ENCODE data around the gene CFAP74. TPM values are rescaled to one million over a fixed set of nuclear protein-coding genes. Genes with fewer than 3 reads are reported as not detected.
A peak's percentile ranks its signal among the peaks of the same experiment; 100 is the strongest.

The CFAP74 gene
- total RNA-seq, 2 donors from 2014 or later: 9.1 TPM; not detected in 1

- H3K36me3 ChIP-seq: no peaks in the 10 kb centered on the region
- TF ChIP-seq, protein P1, sequence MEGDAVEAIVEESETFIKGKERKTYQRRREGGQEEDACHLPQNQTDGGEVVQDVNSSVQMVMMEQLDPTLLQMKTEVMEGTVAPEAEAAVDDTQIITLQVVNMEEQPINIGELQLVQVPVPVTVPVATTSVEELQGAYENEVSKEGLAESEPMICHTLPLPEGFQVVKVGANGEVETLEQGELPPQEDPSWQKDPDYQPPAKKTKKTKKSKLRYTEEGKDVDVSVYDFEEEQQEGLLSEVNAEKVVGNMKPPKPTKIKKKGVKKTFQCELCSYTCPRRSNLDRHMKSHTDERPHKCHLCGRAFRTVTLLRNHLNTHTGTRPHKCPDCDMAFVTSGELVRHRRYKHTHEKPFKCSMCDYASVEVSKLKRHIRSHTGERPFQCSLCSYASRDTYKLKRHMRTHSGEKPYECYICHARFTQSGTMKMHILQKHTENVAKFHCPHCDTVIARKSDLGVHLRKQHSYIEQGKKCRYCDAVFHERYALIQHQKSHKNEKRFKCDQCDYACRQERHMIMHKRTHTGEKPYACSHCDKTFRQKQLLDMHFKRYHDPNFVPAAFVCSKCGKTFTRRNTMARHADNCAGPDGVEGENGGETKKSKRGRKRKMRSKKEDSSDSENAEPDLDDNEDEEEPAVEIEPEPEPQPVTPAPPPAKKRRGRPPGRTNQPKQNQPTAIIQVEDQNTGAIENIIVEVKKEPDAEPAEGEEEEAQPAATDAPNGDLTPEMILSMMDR (IDR thresholded peaks at IDR 0.05): no peak
- no peaks in the 10 kb centered on the region for H3K9me3 ChIP-seq
- no peaks in the 10 kb centered on the region for H3K4me1 ChIP-seq (replicated peaks)
- no peak overlapping the region for H3K27ac ChIP-seq
- H3K27me3 ChIP-seq (replicated peaks; ENCODE audit: insufficient read depth): no peaks in the 10 kb centered on the region
- no peak for DNase-seq (ENCODE audit: low spot score)
- intact Hi-C loops (cut with DNase I): no loop called here
- WGBS: 30% methylated on average over 11 of the region's 11 CpGs
- no peak overlapping the region for H3K4me3 ChIP-seq
Measured at GRCh38 chr1:1946540-1946939, 57.0 kb downstream of the CFAP74 start.

- 84% methylated on average over 29 of the region's 29 CpGs for WGBS
- no peaks in the 10 kb centered on the region for H3K36me3 ChIP-seq
- no peaks in the 10 kb centered on the region for H3K27me3 ChIP-seq (replicated peaks; ENCODE audit: insufficient read depth)
- DNase-seq (ENCODE audit: low spot score): no peak
- TF ChIP-seq POLR2A (IDR thresholded peaks at IDR 0.05) (no peak), POLR2AphosphoS5 (IDR thresholded peaks at IDR 0.05) (no peak)
- TF ChIP-seq, protein P1 (IDR thresholded peaks at IDR 0.05): no peak
- H3K27ac ChIP-seq: no peak overlapping the region
- intact Hi-C loops (cut with DNase I): no loop called here
- no peaks in the 10 kb centered on the region for H3K9me3 ChIP-seq
- H3K4me1 ChIP-seq (replicated peaks): no peaks in the 10 kb centered on the region
- no peak overlapping the region for H3K4me3 ChIP-seq
Measured at GRCh38 chr1:1945782-1946393, 57.7 kb downstream of the CFAP74 start.

DNA sequence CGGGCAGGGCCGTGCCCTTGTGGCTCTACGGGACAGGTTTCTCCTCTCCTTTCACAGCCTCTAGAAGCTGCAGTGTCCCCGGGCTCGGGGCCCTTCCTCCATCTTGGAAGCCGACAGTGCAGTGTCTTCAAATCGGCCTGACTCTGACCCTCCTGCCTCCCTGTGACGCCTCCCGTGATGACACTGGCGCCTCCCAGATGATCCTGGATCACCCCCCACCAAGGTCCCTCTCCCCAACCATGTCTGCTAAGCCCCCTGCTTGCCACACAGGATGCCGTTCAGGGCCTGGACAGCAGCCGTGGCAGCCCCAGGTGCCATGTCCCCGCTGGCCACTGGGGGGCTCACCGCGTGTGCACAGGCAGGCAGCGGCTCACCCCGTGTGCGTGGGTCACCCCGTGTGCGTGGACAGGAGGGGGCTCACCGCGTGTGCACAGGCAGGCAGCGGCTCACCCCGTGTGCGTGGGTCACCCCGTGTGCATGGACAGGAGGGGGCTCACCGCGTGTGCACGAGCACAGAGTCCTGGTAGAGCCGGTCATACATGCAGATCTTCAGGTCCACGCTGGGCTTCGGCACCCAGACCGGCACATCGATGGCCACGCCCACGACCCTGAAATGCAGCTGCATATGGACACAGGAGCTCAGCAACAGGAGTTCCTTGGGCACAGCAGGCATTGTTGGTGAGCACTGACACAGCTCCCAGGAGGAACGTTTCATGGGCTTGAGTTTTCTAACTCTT, 59.6 kb downstream of the CFAP74 start:
- intact Hi-C loops (cut with DNase I): no loop called here

DNA sequence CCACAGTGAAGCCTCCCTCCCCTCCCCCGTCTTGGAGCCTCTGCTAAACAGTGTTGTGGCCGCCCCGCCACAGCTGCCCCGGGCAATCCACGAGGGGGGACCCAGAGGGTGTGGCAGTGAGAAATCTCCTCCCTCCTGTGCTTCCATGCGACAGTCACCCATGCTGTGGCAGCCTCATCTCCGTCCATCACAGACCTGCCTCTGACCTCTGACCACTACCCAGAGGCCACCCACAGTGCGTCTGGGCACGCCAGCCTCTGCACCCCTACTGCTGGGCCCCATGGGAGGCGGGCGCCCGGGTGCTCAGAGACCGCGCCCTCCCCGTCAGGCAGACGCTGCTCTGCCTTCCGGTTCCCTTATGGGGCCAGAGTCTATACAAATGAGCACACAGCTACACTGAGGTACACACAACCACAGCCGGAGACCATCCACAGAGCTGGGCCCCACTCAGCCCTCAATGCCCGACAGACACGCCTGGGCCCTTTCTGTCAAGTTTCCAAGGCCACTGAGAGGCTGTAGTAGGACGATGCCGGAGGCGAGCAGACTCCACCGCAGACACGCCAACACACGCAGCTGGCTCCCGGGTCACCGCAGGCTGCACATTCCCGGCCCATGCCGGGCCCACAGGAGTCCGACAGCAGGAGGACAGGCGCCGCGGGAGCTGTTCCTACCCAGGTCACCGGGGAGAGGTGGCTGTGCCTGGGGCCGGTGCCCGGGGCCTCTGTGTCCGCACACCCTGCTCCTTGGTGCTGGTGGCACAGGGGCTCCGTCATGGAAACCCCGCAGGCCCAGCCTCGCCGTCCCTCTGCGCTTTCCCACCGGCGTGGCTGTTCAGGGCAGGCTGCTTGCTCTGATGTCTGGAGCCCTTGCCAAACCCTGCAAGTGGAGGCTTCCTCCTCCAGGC, 60.6 kb downstream of the CFAP74 start:
- Histone ChIP-seq H3K27me3 (replicated peaks; ENCODE audit: insufficient read depth) (no peaks in the 10 kb centered on the region), H3K4me3 (no peak overlapping the region), H3K4me1 (replicated peaks) (no peaks in the 10 kb centered on the region), H3K27ac (no peak overlapping the region), H3K36me3 (no peaks in the 10 kb centered on the region), H3K9me3 (no peaks in the 10 kb centered on the region)
- WGBS: 67% methylated on average over 42 of the region's 45 CpGs
- intact Hi-C loops (cut with DNase I): no loop called here
- TF ChIP-seq POLR2A (IDR thresholded peaks at IDR 0.05) (no peak), POLR2AphosphoS5 (IDR thresholded peaks at IDR 0.05) (no peak)
- TF ChIP-seq, protein P1 (IDR thresholded peaks at IDR 0.05): no peak
- no peak for DNase-seq (ENCODE audit: low spot score)

More for the DNA sequence above, 59.6 kb downstream of the CFAP74 start:
- Histone ChIP-seq H3K27me3 (replicated peaks; ENCODE audit: insufficient read depth) (no peaks in the 10 kb centered on the region), H3K4me1 (replicated peaks) (no peaks in the 10 kb centered on the region), H3K4me3 (peak overlapping the region in 1 of 2 donors; percentile 19), H3K36me3 (no peaks in the 10 kb centered on the region), H3K27ac (no peak overlapping the region), H3K9me3 (no peaks in the 10 kb centered on the region)
- 12% methylated on average over 36 of the region's 37 CpGs for WGBS
- TF ChIP-seq POLR2A (IDR thresholded peaks at IDR 0.05): no peak
- TF ChIP-seq, protein P1 (IDR thresholded peaks at IDR 0.05): peak; percentile 52 to 80 (median 69)
- DNase-seq (ENCODE audit: low spot score): peak; percentile 22
